Upper lobe of left lung (tissue), 6 donors: Measurements from ENCODE around the gene IQCN. TPM values are rescaled to one million over a fixed set of nuclear protein-coding genes. Genes with fewer than 3 reads are reported as not detected.

Experiments
- ATAC-seq, 2 donors: fragments of 200-7000 bp; cut with Tn5 transposase; one replicate each; pipeline ENCODE4 v1.9.1; 2022; ENCODE audit warnings: mild to moderate bottlenecking in 2 of 2, moderate library complexity in 2 of 2; ENCODE audit not compliant: low FRiP score in 2 of 2
- DNase-seq, 2 donors: peaks; one replicate each; pipeline ENCODE4 v3.0.0-alpha.2; 2019 to 2020
- H3K27ac ChIP-seq, 4 donors: fragments of 200-600 bp; sonication (generic); one replicate each; pipeline ENCODE4 v1.5.1; 2016 to 2019
- H3K27me3 ChIP-seq, 4 donors: fragments of 200-600 bp; sonication (generic); one replicate each; pipeline ENCODE4 v1.5.1; 2017 to 2019
- H3K36me3 ChIP-seq, 4 donors: fragments of 200-600 bp; sonication (generic); one replicate each; pipeline ENCODE4 v1.5.1; 2016 to 2019
- H3K4me1 ChIP-seq, 4 donors: fragments of 200-600 bp; sonication (generic); one replicate each; pipeline ENCODE4 v1.5.1; 2018 to 2019
- H3K4me3 ChIP-seq, 4 donors: fragments of 200-600 bp; sonication (generic); one replicate each; pipeline ENCODE4 v1.5.1; 2017 to 2019; ENCODE audit warnings: mild to moderate bottlenecking in 2 of 4, moderate library complexity in 1 of 4
- H3K9me3 ChIP-seq, 4 donors: fragments of 200-600 bp; sonication (generic); one replicate each; pipeline ENCODE4 v1.5.1; 2018 to 2019
- CTCF ChIP-seq, 6 experiments: fragments of 450-650 bp in 4 of 6; fragments of 200-600 bp in 2 of 6; sonication (generic) in 2 of 6; IDR thresholded peaks; one replicate each; pipeline ENCODE4 v1.5.1; 2016 to 2019; ENCODE audit warnings: antibody characterized with exemption in 6 of 6
- EP300 ChIP-seq, 4 donors: sonication (generic); formaldehyde crosslinking; IDR thresholded peaks; one replicate each; pipeline ENCODE4 v1.5.1; 2017; ENCODE audit warnings: antibody characterized with exemption in 4 of 4, control low read depth in 2 of 4
- POLR2A ChIP-seq, 4 donors: fragments of 450-650 bp; IDR thresholded peaks; one replicate each; pipeline ENCODE4 v1.5.1; 2016 to 2017; ENCODE audit warnings: antibody characterized with exemption in 4 of 4, mild to moderate bottlenecking in 2 of 4
- POLR2AphosphoS5 ChIP-seq, 2 donors: sonication (generic); formaldehyde crosslinking; IDR thresholded peaks; one replicate each; pipeline ENCODE4 v1.5.1; 2017; ENCODE audit warnings: antibody characterized with exemption in 2 of 2
- WGBS, 2 donors: methylation state at CpG; one replicate each; pipeline ENCODE4 v1.1.5; 2017 to 2018; 5-methylcytosine and 5-hydroxymethylcytosine counted together
- total RNA-seq, 6 donors: library from RNA; depleted of rRNA in 4 of 6; stranded (reverse); fragments of >200 nt in 4 of 6; gene quantifications; one replicate each; pipeline versions ENCODE4 v1.1.0 to v1.2.1, GENCODE V29; 2016 to 2021
- donor health status: DM: no; HTN: no; CAD: no; lungs with moderate emphysema.
- donor health status: DM: no; HTN: yes; CAD: no; lungs with severe emphysema.

Gene IQCN
- total RNA-seq, 6 donors from 2014 or later, result 6.3 to 58.7 (median 11.7) TPM

GRCh38 chr19:18297308-18297707 is 23.1 kb upstream of the IQCN start:
- Histone ChIP-seq H3K9me3 (no peaks in the 10 kb centered on the region), H3K36me3 (no peaks in the 10 kb centered on the region), H3K4me3 (no peak overlapping the region), H3K4me1 (peaks cover 20 to 37% (median 31%) of the 10 kb centered on the region in 4 donors), H3K27ac (peak overlapping the region in 1 of 4 donors; percentile 6), H3K27me3 (no peaks in the 10 kb centered on the region)
- DNase-seq (no peak), ATAC-seq (no peak)
- WGBS, 2 donors, result 44 to 53% methylated on average over 4 of the region's 4 CpGs
- TF ChIP-seq CTCF (IDR thresholded peaks at IDR 0.05) (no peak), POLR2AphosphoS5 (IDR thresholded peaks at IDR 0.05) (no peak), POLR2A (IDR thresholded peaks at IDR 0.05) (no peak), EP300 (IDR thresholded peaks at IDR 0.05) (no peak)

GRCh38 chr19:18295034-18295451 is 20.8 kb upstream of the IQCN start:
- Histone ChIP-seq H3K27me3 (no peaks in the 10 kb centered on the region), H3K9me3 (no peaks in the 10 kb centered on the region), H3K27ac (no peak overlapping the region), H3K4me3 (no peak overlapping the region), H3K36me3 (no peaks in the 10 kb centered on the region), H3K4me1 (peaks cover 21 to 31% (median 26%) of the 10 kb centered on the region in 4 donors)
- no peak for ATAC-seq
- no peak for TF ChIP-seq CTCF (IDR thresholded peaks at IDR 0.05)
- TF ChIP-seq POLR2AphosphoS5 (IDR thresholded peaks at IDR 0.05), result no peak
- TF ChIP-seq EP300 (IDR thresholded peaks at IDR 0.05), result no peak
- TF ChIP-seq POLR2A (IDR thresholded peaks at IDR 0.05), result no peak
- 75 to 89% methylated on average over 4 of the region's 4 CpGs for WGBS, 2 donors
- DNase-seq, result no peak

- peak overlapping the region; percentile 97 to 100 (median 98) for H3K27ac ChIP-seq
Observed at GRCh38 chr19:18294467-18294864, 20.2 kb upstream of the IQCN start.

GRCh38 chr19:18293642-18294466 is 19.6 kb upstream of the IQCN start:
- H3K9me3 ChIP-seq, result no peaks in the 10 kb centered on the region
- H3K4me3 ChIP-seq, result peak overlapping the region in 2 of 4 donors; percentile 62 to 67
- TF ChIP-seq POLR2AphosphoS5 (IDR thresholded peaks at IDR 0.05), result no peak
- no peak for TF ChIP-seq CTCF (IDR thresholded peaks at IDR 0.05)
- TF ChIP-seq EP300 (IDR thresholded peaks at IDR 0.05), result no peak
- no peak for TF ChIP-seq POLR2A (IDR thresholded peaks at IDR 0.05)
- peaks cover 21 to 32% (median 28%) of the 10 kb centered on the region in 4 donors for H3K4me1 ChIP-seq
- WGBS, 2 donors, result 71% methylated on average over 18 of the region's 18 CpGs
- no peaks in the 10 kb centered on the region for H3K36me3 ChIP-seq
- ATAC-seq, result no peak
- no peaks in the 10 kb centered on the region for H3K27me3 ChIP-seq
- H3K27ac ChIP-seq, result peak overlapping the region; percentile 97 to 100 (median 98)
- no peak for DNase-seq

More at GRCh38 chr19:18294467-18294864, 20.2 kb upstream of the IQCN start:
- no peak overlapping the region for H3K4me3 ChIP-seq
- DNase-seq (peak in 1 of 2 donors; percentile 73), ATAC-seq (no peak)
- no peaks in the 10 kb centered on the region for H3K9me3 ChIP-seq
- H3K36me3 ChIP-seq, result no peaks in the 10 kb centered on the region
- no peaks in the 10 kb centered on the region for H3K27me3 ChIP-seq
- peaks cover 21 to 32% (median 28%) of the 10 kb centered on the region in 4 donors for H3K4me1 ChIP-seq
- WGBS, 2 donors, result 72% methylated on average over 6 of the region's 9 CpGs; no CpG with 5 or more reads in 1 of the 2 donors
- TF ChIP-seq POLR2A (IDR thresholded peaks at IDR 0.05), result peak in 1 of 4 donors; percentile 14
- no peak for TF ChIP-seq EP300 (IDR thresholded peaks at IDR 0.05)

- WGBS, 2 donors, result 12 to 13% methylated on average over 19 to 25 of the region's 31 CpGs
Observed at GRCh38 chr19:18292810-18293641, 18.8 kb upstream of the IQCN start.

More at GRCh38 chr19:18292810-18293641, 18.8 kb upstream of the IQCN start:
- Histone ChIP-seq H3K27me3 (no peaks in the 10 kb centered on the region), H3K9me3 (no peaks in the 10 kb centered on the region), H3K4me1 (peaks cover 21 to 36% (median 33%) of the 10 kb centered on the region in 4 donors), H3K4me3 (peak overlapping the region; percentile 55 to 81 (median 64)), H3K27ac (peak overlapping the region; percentile 97 to 100 (median 98)), H3K36me3 (no peaks in the 10 kb centered on the region)
- DNase-seq (peak; percentile 76 to 94), ATAC-seq (peak; percentile 35 to 78)
- peak in 1 of 2 donors; percentile 27 for TF ChIP-seq POLR2AphosphoS5 (IDR thresholded peaks at IDR 0.05)
- TF ChIP-seq CTCF (IDR thresholded peaks at IDR 0.05), result peak in 1 of 6 experiments; percentile 8
- TF ChIP-seq POLR2A (IDR thresholded peaks at IDR 0.05), result peak in 1 of 4 donors; percentile 61
- no peak for TF ChIP-seq EP300 (IDR thresholded peaks at IDR 0.05)
